Measurements from ENCODE around the gene DHX58.

DNA sequence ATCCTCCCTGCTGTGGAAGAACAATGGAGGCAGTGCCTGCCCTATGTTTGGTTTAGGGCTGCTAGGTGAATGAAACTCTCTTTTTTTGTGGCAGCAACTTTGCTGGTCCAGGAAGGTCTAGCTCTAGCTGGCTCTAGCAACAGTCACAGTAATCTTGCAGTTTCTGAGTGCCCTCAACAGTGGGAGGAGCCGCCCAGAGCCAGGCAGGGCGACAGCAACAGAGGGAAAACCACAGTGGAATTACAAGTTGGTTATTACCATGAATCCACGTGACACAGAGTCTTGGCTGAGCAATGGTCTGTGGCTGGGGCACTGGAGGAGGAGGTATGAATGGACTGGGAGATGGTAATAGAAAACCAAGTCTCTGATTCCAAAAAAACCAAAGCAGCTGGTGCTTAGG, 20.4 kb upstream of the DHX58 start:
- no peak for TF ChIP-seq POLR2A (IDR thresholded peaks at IDR 0.05)
- TF ChIP-seq, protein P1, sequence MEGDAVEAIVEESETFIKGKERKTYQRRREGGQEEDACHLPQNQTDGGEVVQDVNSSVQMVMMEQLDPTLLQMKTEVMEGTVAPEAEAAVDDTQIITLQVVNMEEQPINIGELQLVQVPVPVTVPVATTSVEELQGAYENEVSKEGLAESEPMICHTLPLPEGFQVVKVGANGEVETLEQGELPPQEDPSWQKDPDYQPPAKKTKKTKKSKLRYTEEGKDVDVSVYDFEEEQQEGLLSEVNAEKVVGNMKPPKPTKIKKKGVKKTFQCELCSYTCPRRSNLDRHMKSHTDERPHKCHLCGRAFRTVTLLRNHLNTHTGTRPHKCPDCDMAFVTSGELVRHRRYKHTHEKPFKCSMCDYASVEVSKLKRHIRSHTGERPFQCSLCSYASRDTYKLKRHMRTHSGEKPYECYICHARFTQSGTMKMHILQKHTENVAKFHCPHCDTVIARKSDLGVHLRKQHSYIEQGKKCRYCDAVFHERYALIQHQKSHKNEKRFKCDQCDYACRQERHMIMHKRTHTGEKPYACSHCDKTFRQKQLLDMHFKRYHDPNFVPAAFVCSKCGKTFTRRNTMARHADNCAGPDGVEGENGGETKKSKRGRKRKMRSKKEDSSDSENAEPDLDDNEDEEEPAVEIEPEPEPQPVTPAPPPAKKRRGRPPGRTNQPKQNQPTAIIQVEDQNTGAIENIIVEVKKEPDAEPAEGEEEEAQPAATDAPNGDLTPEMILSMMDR (IDR thresholded peaks at IDR 0.05): no peak

Measured in testis (tissue), 2 donors.